Mesenchymal stem cell (in vitro differentiated cells and primary cell): ENCODE data around the gene DNHD1.

Source experiments
- DNase-seq: peaks from one replicate; pipeline ENCODE4 v3.0.0-alpha.2; 2013
- H2AFZ ChIP-seq: one replicate; pipeline ENCODE4 v1.6.1; 2013; ENCODE audit warnings: low read depth, mild to moderate bottlenecking, control low read depth, inconsistent platforms, low read length, moderate library complexity
- H2AK5ac ChIP-seq: 2 replicates; pipeline ENCODE4 v1.6.1; 2013; ENCODE audit warnings: low read length, moderate library complexity, mild to moderate bottlenecking, inconsistent platforms; ENCODE audit not compliant: severe bottlenecking
- H2BK120ac ChIP-seq: one replicate; pipeline ENCODE4 v1.6.1; 2013; ENCODE audit warnings: low read depth, mild to moderate bottlenecking, inconsistent platforms, low read length, moderate library complexity
- H2BK12ac ChIP-seq, 2 experiments: one replicate each; pipeline ENCODE4 v1.6.1; 2013; ENCODE audit warnings: inconsistent platforms in 2 of 2, low read length in 2 of 2, mild to moderate bottlenecking in 2 of 2, moderate library complexity in 2 of 2, control low read depth in 1 of 2
- H2BK15ac ChIP-seq: one replicate; pipeline ENCODE4 v1.6.1; 2013; ENCODE audit warnings: mild to moderate bottlenecking, low read depth, inconsistent platforms; ENCODE audit not compliant: poor library complexity, severe bottlenecking
- H2BK5ac ChIP-seq: 2 replicates; pipeline ENCODE4 v1.6.1; 2013; ENCODE audit warnings: low read depth, mild to moderate bottlenecking, low read length, control low read depth, inconsistent platforms; ENCODE audit not compliant: poor library complexity, severe bottlenecking
- H3K14ac ChIP-seq, 2 experiments: one replicate each; pipeline ENCODE4 v1.6.1; 2013; ENCODE audit warnings: inconsistent platforms in 2 of 2, low read length in 2 of 2, control low read depth in 1 of 2, mild to moderate bottlenecking in 1 of 2, moderate library complexity in 1 of 2
- H3K18ac ChIP-seq, 2 experiments: one replicate each; pipeline ENCODE4 v1.6.1; 2013; ENCODE audit warnings: inconsistent platforms in 2 of 2, low read length in 2 of 2, control low read depth in 1 of 2, low read depth in 1 of 2, mild to moderate bottlenecking in 1 of 2
- H3K23ac ChIP-seq, 2 experiments: one replicate each; pipeline ENCODE4 v1.6.1; 2013; ENCODE audit warnings: inconsistent platforms in 2 of 2, low read length in 2 of 2, mild to moderate bottlenecking in 2 of 2, moderate library complexity in 2 of 2, control low read depth in 1 of 2
- H3K27ac ChIP-seq: 2 replicates; pipeline ENCODE4 v1.5.1; 2013; ENCODE audit warnings: mild to moderate bottlenecking, moderate library complexity, low read length, control low read depth, inconsistent platforms; ENCODE audit not compliant: poor library complexity, severe bottlenecking
- H3K27me3 ChIP-seq, 2 experiments: 2 replicates each; pipeline versions ENCODE4 v1.6.1 to v1.7.0; 2013; ENCODE audit warnings: low read length in 2 of 2, mild to moderate bottlenecking in 2 of 2, moderate library complexity in 2 of 2, control low read depth in 1 of 2, inconsistent platforms in 1 of 2; ENCODE audit not compliant: control insufficient read depth in 1 of 2, insufficient read depth in 1 of 2
- H3K36me3 ChIP-seq, 2 experiments: 2 replicates each; pipeline versions ENCODE4 v1.6.1 to v1.7.0; 2013; ENCODE audit warnings: low read length in 2 of 2, control low read depth in 1 of 2, inconsistent platforms in 1 of 2, low read depth in 1 of 2, mild to moderate bottlenecking in 1 of 2; ENCODE audit not compliant: insufficient read depth in 2 of 2, control insufficient read depth in 1 of 2
- H3K4ac ChIP-seq, 2 experiments: one replicate each; pipeline ENCODE4 v1.6.1; 2013; ENCODE audit warnings: inconsistent platforms in 2 of 2, low read length in 2 of 2, mild to moderate bottlenecking in 2 of 2, moderate library complexity in 2 of 2, control low read depth in 1 of 2, low read depth in 1 of 2
- H3K4me1 ChIP-seq: 2 replicates; pipeline ENCODE4 v1.6.1; 2013; ENCODE audit warnings: low read depth, low read length, control low read depth; ENCODE audit not compliant: control insufficient read depth, insufficient read depth
- H3K4me2 ChIP-seq: 2 replicates; pipeline ENCODE4 v1.6.1; 2013; ENCODE audit warnings: low read length, mild to moderate bottlenecking, inconsistent platforms; ENCODE audit not compliant: poor library complexity, severe bottlenecking
- H3K4me3 ChIP-seq, 2 experiments: 2 replicates each; pipeline versions ENCODE4 v1.5.1 to v1.7.0; 2013; ENCODE audit warnings: low read length in 2 of 2, mild to moderate bottlenecking in 2 of 2, control low read depth in 1 of 2, low read depth in 1 of 2; ENCODE audit not compliant: insufficient read depth in 1 of 2
- H3K79me1 ChIP-seq: replicated peaks from 2 replicates; pipeline ENCODE4 v1.6.1; 2013; ENCODE audit warnings: mild to moderate bottlenecking, control low read depth, low read length, inconsistent platforms; ENCODE audit not compliant: poor library complexity, severe bottlenecking
- H3K9ac ChIP-seq: 2 replicates; pipeline ENCODE4 v1.7.0; 2013; ENCODE audit warnings: mild to moderate bottlenecking, low read length, moderate library complexity
- H3K9me3 ChIP-seq: 2 replicates; pipeline ENCODE4 v1.7.0; 2013; ENCODE audit warnings: mild to moderate bottlenecking, low read length; ENCODE audit not compliant: control insufficient read depth
- H4K8ac ChIP-seq: one replicate; pipeline ENCODE4 v1.6.1; 2013; ENCODE audit warnings: inconsistent platforms, mild to moderate bottlenecking, low read length, moderate library complexity
- H4K91ac ChIP-seq: one replicate; pipeline ENCODE4 v1.6.1; 2013; ENCODE audit warnings: mild to moderate bottlenecking, low read length, inconsistent platforms
- WGBS: methylation state at CpG from one replicate; pipeline ENCODE4 v1.1.7; 2013; ENCODE audit warnings: mixed read lengths; 5-methylcytosine and 5-hydroxymethylcytosine counted together

DNHD1 gene

GRCh38 chr11:6482441-6482840 lies 14.6 kb upstream of the DNHD1 start:
- no peak overlapping the region for H3K14ac ChIP-seq
- no peaks in the 10 kb centered on the region for H3K9me3 ChIP-seq
- no peak overlapping the region for H3K27ac ChIP-seq
- no peak overlapping the region for H2BK15ac ChIP-seq
- H3K4me3 ChIP-seq = peak overlapping the region in 1 of 2 experiments; percentile 96
- no peak overlapping the region for H2BK12ac ChIP-seq
- no peak overlapping the region for H3K23ac ChIP-seq
- no peaks in the 10 kb centered on the region for H3K27me3 ChIP-seq
- no peak overlapping the region for H4K91ac ChIP-seq
- no peak overlapping the region for H2AK5ac ChIP-seq
- H3K4me2 ChIP-seq = peak overlapping the region; percentile 92
- DNase-seq = peak; percentile 42
- no peak overlapping the region for H4K8ac ChIP-seq
- peaks cover 28 to 79% of the 10 kb centered on the region in 2 experiments for H3K36me3 ChIP-seq
- H3K79me1 ChIP-seq = peaks cover 40% of the 10 kb centered on the region
- H2BK5ac ChIP-seq = no peak overlapping the region
- no peak overlapping the region for H2BK120ac ChIP-seq
- WGBS = 94% methylated on average over 4 of the region's 4 CpGs
- H3K18ac ChIP-seq = no peak overlapping the region
- peaks cover 13% of the 10 kb centered on the region for H3K4me1 ChIP-seq
- H3K9ac ChIP-seq = peak overlapping the region; percentile 96
- no peak overlapping the region for H2AFZ ChIP-seq
- H3K4ac ChIP-seq = no peak overlapping the region

GRCh38 chr11:6483015-6483414 lies 14.1 kb upstream of the DNHD1 start:
- Histone ChIP-seq H3K36me3 (peaks cover 22 to 79% of the 10 kb centered on the region in 2 experiments), H3K9ac (peak overlapping the region; percentile 96), H3K18ac (no peak overlapping the region), H3K14ac (no peak overlapping the region), H2BK120ac (no peak overlapping the region), H3K4me1 (peaks cover 13% of the 10 kb centered on the region), H2BK5ac (no peak overlapping the region), H3K4me2 (no peak overlapping the region), H3K23ac (no peak overlapping the region), H2BK15ac (no peak overlapping the region), H3K4ac (no peak overlapping the region), H2BK12ac (no peak overlapping the region), H3K27ac (no peak overlapping the region), H3K4me3 (peak overlapping the region in 1 of 2 experiments; percentile 96), H2AFZ (no peak overlapping the region), H2AK5ac (no peak overlapping the region), H4K91ac (no peak overlapping the region), H3K27me3 (no peaks in the 10 kb centered on the region), H4K8ac (no peak overlapping the region), H3K9me3 (no peaks in the 10 kb centered on the region), H3K79me1 (peaks cover 36% of the 10 kb centered on the region)
- no peak for DNase-seq
- 97% methylated on average over 6 of the region's 6 CpGs for WGBS

GRCh38 chr11:6485661-6486060 lies 11.4 kb upstream of the DNHD1 start:
- 81% methylated on average over 3 of the region's 3 CpGs for WGBS

GRCh38 chr11:6486256-6486655 lies 10.8 kb upstream of the DNHD1 start:
- DNase-seq = no peak
- no peak overlapping the region for H3K27ac ChIP-seq
- no peak overlapping the region for H3K4ac ChIP-seq
- no peak overlapping the region for H3K18ac ChIP-seq
- 68% methylated on average over 3 of the region's 3 CpGs for WGBS
- no peaks in the 10 kb centered on the region for H3K9me3 ChIP-seq
- H3K36me3 ChIP-seq = peaks cover 4 to 88% of the 10 kb centered on the region in 2 experiments
- H3K14ac ChIP-seq = no peak overlapping the region
- H4K8ac ChIP-seq = no peak overlapping the region
- no peak overlapping the region for H3K23ac ChIP-seq
- H3K4me1 ChIP-seq = peaks cover 5% of the 10 kb centered on the region
- H3K9ac ChIP-seq = no peak overlapping the region
- H3K4me3 ChIP-seq = no peak overlapping the region
- no peak overlapping the region for H2BK15ac ChIP-seq
- H4K91ac ChIP-seq = no peak overlapping the region
- H2AK5ac ChIP-seq = no peak overlapping the region
- H3K79me1 ChIP-seq = peaks cover 28% of the 10 kb centered on the region
- H3K4me2 ChIP-seq = no peak overlapping the region
- H2BK120ac ChIP-seq = no peak overlapping the region
- H2AFZ ChIP-seq = no peak overlapping the region
- no peak overlapping the region for H2BK12ac ChIP-seq
- no peak overlapping the region for H2BK5ac ChIP-seq
- H3K27me3 ChIP-seq = no peaks in the 10 kb centered on the region

More at GRCh38 chr11:6485661-6486060, 11.4 kb upstream of the DNHD1 start:
- H2AK5ac ChIP-seq = no peak overlapping the region
- H3K4me1 ChIP-seq = peaks cover 5% of the 10 kb centered on the region
- no peak overlapping the region for H2BK120ac ChIP-seq
- H2BK5ac ChIP-seq = no peak overlapping the region
- no peak overlapping the region for H3K4me2 ChIP-seq
- H2BK15ac ChIP-seq = no peak overlapping the region
- H3K23ac ChIP-seq = no peak overlapping the region
- no peaks in the 10 kb centered on the region for H3K9me3 ChIP-seq
- H3K36me3 ChIP-seq = peaks cover 4 to 83% of the 10 kb centered on the region in 2 experiments
- DNase-seq = no peak
- H3K79me1 ChIP-seq = peaks cover 27% of the 10 kb centered on the region
- H3K9ac ChIP-seq = no peak overlapping the region
- no peak overlapping the region for H4K8ac ChIP-seq
- no peak overlapping the region for H2AFZ ChIP-seq
- H3K4me3 ChIP-seq = no peak overlapping the region
- H3K18ac ChIP-seq = no peak overlapping the region
- no peak overlapping the region for H4K91ac ChIP-seq
- H3K27ac ChIP-seq = no peak overlapping the region
- no peak overlapping the region for H3K4ac ChIP-seq
- H3K14ac ChIP-seq = no peak overlapping the region
- H3K27me3 ChIP-seq = no peaks in the 10 kb centered on the region
- no peak overlapping the region for H2BK12ac ChIP-seq
